ENCODE measurements around the gene MICAL2.

Gene MICAL2

DNA sequence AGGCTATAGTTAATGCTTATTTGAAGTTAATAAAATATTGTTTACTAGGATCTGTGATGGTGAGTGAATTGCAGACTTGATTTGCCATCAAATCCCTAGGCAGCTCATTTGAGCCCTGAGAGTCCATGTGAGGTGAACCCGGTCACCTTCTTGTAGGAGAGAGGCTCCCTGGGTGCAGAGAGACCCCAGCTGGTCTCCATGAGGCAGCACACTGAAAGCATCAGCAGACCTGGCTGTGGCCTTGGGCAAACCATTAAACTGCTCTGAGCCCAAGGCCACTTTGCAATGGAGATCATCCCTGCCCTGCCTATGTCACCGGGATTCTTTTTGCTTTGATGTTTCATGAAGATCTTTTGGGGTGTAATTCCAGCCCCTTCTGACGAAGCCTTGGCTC is 125.2 kb downstream of the MICAL2 start:
- peak; percentile 63 for DNase-seq

DNA sequence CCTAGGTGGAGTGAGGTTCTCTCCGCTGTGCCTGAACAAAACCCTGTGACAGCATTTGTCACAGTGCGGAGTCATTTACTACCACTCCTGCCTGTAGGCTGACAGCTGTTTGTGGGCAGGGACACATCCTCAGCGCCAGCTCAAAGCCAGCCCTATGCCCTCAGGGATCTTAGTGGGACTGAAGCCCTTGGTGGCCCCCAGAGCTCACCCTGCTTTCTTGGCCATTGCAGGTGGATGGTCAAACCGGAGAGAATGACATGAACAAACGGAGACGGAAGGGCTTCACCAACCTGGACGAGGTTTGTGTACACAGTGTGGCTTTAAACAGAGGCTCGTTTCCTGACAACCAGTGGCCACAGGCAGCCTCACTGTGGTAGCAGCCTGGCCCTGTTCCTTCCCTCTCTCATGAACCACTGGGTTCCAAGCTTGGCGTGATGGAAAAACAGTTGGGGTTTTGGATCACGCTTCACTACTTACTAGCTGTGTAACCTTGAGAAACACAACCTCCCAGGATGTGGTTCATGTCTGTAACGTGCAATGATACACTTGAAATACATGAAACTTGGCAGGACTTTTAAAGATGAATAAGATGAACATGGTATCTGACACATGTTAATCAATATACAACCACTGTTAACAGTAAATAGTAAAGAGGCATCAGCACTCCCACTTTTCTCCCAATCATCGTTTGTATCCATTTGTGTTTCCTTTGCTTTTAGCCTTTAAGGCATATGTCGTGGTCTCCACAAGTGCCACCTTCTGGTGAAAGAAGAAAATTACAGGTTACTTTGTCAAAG is 125.8 kb downstream of the MICAL2 start:
- DNase-seq: peak; percentile 82

DNA sequence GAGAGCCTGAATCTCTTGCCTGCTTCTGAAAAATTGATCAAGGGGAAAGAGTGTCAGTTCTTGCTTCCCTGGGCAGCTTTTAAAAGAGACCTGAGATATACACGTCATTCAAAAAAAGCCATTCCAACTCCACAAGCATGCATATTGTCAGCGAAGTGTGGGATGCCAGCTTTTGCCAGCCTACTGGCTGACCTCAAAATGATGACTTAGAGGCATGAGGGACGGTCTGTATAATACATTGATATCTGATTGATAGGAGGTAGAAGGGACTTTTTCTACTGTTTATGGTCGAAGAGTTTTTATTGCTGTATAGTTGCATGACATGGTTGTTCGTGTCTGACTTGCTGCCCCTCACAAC is 126.3 kb downstream of the MICAL2 start:
- DNase-seq: no peak

DNA sequence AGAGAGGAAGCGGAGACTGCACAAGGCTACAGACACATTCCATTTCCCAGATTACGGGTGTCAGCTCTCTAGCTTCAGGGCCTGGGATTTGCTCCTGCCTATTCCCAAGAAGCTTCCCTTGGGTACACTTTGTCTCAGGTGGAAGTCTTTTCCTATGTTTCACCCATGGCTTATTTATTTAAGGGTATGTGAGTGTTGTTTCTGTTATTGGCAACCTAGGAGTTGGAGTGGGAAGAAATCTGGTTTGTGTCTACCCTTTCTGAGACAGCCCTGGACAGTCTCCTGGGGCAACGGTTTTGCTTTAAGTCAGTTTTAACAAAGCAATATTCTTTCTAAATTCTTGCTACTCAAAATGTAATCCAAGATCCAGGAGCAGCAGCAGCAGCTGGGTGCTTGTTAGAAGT is 127.0 kb downstream of the MICAL2 start:
- no peak for DNase-seq

DNA sequence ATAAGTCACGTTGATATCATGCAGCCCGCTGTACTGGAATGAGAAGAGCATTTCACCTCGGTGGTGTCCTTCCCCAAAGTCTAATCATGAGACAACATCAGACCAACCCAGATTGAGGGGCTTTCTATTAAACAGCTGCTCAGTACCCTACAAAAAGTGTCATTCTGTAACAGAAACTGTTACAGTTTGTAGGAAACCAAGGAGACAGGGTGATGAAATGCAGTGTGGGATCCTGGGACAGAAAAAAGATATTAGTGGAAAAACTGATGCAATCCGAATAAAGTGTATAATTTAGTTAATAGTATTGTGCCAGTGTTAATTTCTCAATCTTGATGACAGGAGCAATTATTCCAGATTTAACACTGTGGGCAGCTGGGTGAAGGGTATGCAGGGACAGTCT is 128.0 kb downstream of the MICAL2 start:
- DNase-seq: no peak

DNA sequence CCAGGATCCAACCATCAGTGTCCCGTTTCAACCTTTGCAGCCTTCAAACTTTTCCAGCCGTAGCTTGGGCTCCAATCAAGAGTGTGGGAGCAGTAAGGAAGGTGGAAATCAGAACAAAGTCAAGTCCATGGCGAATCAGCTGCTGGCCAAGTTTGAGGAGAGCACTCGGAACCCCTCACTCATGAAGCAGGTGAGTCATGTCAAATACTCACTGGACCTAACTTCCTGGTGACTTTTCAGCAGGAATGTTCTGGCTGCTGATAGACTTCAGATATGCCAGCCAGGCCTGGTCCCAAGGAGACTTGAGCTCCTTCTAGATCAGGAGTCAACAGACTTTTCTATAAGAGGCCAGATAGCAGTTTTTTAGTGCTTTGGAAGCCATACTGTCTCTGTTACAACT is 129.0 kb downstream of the MICAL2 start:
- DNase-seq: no peak

DNA sequence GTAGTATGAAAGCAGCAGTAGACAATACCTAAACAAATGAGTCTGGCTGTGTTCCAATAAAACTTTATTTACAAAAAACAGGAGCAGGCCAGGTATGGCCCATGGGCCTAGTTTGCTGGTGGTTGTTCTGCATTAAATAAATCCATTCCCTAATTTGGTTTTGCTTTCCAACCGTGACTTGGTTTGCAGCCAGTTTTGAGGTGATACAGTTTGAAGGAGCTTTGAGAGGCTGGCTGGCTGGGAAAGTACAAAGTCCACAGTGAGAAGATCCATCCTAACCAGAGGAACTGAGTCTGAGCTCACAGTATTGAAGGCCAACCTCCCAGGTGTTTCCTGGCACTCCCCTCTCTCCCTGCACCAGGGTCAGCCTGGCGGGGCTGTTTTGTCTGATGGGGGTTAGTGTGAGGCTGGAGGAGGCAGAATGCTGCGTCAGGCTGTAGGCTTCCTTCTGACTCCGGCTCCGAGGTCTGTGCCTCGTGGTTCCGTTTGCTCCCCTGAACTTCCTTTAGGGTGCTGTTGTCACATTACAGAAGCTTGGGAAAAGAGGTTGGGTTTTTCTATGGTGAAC is 129.5 kb downstream of the MICAL2 start:
- peak; percentile 15 for DNase-seq

DNA sequence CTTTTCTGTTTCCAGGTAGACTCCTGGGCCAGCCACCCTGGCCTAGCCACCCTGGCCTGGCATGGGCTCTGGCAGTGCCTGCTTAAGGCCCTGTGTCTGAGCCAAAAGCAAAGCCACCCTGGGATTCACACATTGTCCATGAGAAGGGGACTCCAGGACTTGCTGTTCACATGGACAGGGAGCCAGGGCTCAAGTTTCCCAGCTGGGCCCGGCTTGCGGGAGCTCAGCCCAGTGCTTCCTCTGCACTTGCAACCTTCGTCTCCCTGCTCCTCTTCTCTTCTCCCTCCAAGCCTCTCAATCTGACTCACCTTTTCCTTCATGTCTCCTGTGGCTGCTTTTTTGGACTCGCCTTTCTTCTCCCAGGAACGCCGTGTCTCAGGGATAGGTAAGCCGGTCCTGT is 130.3 kb downstream of the MICAL2 start:
- DNase-seq: no peak

DNA sequence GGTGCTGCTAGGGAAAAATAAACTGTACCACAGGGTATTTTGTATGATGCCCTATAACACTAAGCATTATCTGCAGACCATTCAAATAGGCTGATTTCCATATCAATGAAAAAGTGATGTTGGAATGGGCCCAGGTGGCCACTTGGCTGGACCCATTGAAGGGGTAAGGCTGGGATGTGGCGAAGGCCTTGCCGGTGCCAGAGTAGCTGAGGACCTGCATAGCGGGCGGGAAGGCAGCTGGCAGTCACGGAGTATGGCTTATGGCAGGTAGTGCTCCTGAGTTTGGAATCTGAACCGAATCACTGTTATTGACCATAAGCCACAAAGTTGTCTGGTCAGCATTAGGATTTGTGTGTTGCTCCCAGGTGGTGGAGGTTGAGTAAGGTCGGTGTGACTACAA is 131.0 kb downstream of the MICAL2 start:
- no peak for DNase-seq

DNA sequence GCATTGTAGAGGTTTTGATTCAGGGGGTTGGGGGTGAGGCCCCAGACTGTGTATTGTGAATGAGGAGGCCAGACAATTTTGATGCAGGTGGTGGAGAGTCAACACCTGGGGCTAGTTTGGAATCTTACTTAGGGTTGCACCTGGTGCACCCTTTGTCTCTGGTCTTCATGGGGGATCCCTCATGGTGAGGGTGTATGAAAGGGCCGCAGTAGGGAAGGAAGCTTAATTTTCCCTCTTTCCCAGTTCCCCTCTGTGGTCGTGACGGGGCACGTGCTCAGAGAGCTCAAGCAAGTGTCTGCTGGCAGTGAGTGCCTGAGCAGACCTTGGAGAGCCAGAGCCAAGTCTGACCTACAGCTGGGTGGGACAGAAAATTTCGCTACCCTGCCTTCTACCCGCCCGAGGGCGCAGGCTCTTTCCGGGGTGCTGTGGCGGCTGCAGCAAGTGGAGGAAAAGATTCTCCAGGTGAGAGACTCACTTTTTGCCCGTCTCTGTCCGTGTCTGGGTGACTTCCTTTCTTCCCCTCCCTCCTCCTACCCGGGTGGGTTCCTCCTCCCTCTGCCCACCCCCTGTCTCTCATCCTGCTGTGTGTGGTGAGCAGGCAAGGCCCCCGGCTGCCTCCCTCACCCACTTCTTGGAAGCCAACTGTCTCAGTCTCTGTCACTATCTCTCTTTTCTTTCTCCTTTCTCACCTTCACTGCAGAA is 131.7 kb downstream of the MICAL2 start:
- no peak for DNase-seq

DNA sequence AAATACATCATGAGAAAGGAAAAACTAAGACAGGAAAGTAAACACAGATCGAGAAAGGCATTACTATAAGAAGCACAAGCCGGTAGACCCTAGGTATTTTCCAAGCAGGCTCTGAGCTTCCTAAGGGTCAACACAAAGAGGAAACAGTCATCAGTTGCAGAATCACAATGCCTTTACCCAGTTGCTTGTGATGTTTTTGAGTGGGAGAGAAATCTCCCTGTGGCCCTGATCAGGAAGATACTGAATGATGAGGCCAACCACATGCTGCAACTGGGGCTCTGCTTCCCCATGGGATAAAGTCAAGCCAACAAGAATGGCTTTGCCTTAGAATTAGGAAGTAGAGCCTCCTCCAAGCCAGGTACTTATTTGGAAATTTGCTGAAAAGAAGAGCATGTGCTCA is 132.6 kb downstream of the MICAL2 start:
- DNase-seq: no peak

DNA sequence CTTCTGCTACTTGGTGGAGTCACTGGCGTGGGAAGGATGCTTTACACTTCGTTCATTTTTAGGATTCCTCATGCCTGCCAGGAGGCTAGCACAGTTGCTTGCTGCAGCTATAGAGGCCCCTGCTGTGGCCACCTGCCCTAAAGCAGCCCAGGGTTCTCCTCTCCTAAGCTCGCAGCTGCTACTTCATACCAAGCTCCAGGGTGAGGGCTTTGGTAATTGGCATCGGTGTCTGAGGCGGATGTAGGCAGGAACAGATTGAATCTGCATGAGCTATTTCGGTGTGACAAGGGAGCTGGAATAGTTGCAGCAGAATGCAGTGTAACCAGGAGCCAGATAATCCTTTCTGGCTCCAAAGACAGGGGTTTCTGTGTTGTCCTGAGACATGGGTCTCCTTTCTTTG is 133.1 kb downstream of the MICAL2 start:
- DNase-seq: no peak

DNA sequence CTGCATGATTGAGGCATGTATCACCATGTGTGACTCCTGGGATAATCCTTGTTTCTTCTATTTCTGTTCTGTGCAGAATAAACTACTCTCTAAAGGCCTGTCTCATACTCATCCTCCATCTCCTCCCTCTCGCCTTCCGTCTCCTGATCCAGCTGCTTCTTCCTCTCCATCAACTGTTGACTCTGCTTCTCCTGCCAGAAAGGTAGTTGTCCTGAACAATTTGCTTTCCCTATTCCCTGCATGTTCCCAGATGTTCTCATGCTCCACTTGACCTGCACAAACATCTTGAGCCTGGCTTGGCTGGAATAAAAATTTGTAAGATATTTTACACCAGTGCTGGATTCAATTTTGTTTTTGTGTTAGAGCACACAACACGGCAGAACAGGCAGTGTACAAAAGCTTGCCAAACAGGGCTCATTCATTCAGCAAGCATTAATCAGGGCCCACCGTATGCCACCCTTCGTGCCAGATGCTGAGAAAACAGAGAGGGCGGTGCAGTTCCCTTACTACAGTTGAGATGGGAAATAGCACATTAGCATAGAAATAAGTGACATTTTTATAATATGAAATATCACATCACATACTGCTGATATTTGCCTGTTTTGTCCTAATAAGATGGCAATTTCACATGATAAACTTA is 133.6 kb downstream of the MICAL2 start:
- no peak for DNase-seq

DNA sequence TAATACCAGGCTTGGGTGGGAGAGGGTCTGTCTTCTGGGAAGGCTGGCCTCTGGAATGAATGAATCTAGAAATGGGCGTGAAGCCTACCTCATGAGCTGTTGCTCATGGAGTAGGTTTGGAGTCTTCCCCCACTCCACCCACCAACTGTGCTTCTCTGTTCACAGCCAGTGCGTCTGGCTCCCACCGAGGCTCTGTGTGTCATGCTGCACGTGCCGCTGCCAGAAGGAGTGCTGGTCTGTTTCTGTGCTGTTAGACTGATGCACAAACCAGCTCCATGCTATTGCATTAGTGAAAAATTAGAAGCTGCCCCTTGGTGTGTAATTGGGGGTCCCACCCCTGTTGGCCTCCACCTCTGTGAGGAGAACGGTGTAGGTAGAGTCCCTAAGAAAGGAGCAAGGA is 134.7 kb downstream of the MICAL2 start:
- DNase-seq: no peak

DNA sequence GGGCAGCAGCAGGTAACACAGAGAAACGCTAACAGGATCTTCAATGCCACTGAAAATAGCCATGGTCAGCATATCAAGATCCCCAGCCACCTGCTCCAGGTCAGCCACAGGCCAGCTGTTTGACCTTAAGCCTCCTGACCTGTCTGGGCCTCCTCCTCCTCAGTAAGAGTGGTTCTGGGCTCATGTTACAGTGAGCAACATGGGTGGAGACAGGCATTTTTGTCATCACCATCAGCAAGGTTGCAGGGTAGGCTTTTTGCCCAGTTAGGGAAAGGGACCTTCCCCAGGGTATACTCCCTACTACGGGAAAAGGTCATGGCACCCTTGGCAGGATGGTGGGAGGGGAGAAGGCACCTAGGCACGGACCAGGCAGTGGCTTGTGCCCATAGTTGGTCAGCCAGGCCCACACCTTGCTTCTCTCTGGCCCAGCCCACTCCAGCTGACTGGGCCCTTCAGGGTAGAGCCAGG is 135.2 kb downstream of the MICAL2 start:
- DNase-seq: no peak

DNA sequence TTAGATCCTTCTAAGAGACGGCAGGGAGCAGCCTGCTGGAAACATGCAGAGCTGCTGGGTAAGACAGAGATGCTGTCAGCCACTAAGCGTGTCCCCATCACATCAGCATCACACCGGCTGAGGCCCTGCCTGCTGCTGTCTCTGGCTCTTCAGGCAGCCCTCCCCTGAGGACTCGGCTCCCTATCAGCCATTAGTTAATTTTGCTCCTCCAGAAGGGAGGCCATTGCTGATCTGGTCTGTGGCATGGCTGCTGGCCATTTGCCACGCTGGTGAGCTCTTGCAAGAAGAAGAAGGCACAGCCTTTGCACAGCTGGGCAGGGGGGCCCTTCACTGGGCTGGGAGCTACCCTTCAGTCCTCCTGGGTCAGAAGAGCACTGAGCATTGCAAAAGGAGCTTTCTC is 135.8 kb downstream of the MICAL2 start:
- DNase-seq: no peak

DNA sequence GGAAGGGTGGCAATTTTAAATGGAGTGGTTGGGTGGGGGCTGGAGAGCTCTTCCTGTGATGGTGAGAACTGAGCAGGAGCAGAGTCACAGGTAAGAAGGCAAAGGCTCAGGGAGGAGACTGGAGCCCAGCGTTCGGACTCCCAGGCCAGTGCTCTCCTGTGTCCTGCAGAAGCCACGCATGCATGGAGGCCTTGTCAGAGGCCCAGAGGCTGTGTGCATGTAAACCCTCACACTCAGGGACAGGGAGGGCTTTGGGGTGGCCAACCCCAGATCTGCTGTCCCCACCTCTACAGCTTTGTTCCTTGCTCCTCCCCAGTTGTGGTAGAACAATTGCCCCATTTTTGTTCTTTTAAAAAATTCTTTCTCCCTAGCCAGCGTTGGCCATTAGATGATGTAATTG is 136.6 kb downstream of the MICAL2 start:
- DNase-seq: no peak

DNA sequence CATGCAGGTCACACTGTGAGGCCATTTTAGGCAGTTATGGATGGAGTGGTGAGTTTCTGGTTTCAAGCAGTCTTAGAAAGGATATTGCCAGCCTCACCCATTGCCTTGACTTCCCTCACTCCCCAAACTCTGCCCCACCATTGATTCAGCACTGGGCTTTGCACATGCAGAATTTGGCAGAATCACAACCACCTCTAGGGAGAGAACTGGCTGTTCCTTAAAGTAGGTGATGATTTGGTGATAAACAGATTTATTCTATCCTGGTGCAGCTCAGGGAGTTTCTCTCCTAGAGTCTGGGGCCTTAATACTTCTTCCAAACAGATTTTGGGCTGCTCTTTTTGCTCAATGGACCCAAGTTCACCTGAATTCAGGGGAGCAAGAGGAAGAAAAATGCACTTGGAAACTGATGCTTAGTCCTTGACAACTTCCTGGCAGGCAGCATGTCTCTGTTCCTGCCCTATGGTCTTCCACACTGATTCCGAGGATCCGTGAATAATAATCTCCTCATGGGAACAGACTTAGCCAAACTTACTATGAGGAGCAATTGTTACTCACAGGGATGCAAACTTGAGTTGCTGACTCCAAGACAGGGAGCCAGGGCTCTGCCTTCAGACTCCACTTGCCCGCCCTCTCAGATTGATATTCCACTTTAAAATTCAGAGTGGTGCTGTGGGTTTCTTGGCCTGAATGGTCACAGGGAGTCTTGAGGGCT is 137.3 kb downstream of the MICAL2 start:
- no peak for DNase-seq

DNA sequence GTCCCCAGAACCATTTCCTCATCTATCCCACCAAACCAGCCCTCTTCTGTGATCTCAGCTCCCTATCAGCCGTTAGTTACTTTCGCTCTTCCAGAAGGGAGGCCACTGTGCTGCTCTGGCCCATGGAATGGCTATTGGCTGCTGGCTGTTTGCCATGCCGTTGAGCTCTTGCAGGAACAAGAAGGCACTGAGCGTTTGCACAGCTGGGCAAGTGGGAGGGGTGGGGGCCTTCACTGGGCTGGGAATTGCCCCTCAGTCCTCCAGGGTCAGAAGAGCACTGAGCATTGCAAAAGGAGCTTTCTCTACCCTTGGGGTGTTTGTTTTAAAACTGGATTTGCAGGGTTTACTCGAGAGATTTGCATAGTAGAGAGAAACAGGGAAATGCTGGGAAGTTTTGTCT is 137.9 kb downstream of the MICAL2 start:
- no peak for DNase-seq

DNA sequence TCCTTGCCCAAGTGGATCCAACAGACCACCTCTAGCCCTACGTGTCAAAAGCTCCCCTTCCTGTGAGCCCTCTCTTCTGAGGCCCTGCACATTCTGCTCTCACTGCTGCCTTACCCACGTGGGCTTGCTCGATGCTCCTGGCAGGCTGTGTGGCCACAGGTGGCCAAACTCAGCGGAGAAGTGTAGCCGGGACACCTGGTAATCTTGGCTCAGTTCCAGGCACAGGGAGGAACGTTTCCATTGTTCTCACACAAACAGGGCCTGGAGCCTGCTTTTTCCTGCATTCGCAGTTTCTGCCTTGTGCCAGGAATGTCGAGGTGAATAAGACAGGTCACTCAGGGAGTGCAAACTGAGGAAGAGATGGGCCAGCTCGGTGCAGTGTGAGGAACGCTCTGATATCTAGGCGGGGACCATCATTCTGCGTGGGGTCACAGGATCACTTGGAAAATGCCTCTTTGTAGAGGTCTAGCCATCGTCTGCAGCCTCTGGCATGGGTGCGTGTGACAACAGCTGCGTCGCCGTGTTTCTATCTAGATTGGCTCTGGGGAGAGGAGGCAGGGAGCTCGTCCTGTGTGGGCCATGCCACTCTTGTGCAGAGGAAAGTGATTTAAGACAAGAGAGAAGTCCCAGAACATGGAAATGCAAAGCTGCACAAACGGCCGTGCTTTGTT is 139.3 kb downstream of the MICAL2 start:
- DNase-seq: no peak

DNA sequence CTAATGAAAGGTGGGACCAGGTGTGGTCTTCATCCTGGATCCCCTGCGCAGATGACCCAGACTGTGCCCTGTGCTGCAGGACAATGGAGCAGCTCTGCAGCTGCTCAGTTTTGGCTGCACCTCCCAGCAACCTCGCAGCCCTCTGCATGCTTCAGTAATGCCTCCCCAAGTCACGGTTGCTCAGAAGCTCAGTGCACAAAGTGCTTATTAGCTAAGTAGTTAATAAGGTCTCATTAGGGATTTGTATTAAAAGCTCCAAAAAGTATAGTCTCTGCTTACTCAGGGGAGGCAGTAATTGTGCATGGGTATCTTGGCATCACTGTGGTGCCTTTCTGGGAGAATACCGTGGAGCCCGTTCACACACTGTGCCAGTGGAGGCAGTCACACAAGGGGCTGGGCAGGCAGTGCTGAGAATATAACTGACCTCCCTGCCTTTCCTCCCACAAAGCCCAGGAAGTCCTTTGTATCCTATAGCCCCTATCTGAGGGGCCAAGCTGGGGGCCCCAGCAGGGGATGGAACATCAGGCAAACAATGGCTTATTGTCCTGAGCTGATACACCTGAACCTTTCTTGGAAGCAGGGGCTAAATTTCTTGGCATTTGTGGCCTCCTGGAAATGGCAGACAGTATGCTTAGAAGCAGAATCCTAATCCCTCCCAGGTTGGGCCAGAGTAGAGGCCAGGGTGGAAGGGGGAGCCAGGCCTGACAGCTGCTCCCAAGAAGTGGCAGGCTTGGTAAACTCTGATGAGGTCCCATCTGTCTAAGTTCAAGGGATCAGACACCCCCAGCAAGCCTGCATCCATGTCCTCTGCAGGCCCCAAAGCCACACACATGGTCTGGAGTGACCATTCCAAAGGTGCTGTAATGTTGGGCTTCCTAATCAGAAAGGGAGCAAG is 141.5 kb downstream of the MICAL2 start:
- no peak for DNase-seq
